ENCODE data around the gene GGT5.

Gene GGT5

DNA sequence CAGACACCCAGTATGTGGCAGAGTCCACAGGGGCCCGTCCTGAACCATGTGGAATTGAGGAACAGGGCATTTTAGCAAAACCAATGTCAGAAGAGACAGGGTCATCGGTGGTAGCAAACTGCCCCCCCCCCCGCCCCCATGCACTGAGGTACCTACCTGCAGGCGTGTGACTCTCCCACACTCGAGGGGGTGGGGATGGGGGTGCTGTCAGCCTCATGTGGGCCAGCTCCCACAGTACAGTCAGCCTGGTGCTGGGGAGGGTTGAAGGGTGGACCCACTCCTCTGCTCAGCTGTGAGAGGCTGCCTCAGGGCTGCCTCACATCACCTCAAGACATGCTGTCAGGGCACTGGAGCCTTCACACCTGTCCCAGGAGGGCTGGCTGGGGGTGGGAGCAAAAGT lies 74.2 kb downstream of the GGT5 start:
- TF ChIP-seq, protein P1, sequence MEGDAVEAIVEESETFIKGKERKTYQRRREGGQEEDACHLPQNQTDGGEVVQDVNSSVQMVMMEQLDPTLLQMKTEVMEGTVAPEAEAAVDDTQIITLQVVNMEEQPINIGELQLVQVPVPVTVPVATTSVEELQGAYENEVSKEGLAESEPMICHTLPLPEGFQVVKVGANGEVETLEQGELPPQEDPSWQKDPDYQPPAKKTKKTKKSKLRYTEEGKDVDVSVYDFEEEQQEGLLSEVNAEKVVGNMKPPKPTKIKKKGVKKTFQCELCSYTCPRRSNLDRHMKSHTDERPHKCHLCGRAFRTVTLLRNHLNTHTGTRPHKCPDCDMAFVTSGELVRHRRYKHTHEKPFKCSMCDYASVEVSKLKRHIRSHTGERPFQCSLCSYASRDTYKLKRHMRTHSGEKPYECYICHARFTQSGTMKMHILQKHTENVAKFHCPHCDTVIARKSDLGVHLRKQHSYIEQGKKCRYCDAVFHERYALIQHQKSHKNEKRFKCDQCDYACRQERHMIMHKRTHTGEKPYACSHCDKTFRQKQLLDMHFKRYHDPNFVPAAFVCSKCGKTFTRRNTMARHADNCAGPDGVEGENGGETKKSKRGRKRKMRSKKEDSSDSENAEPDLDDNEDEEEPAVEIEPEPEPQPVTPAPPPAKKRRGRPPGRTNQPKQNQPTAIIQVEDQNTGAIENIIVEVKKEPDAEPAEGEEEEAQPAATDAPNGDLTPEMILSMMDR (IDR thresholded peaks at IDR 0.05; ENCODE audit: control insufficient read depth, extremely low read depth, insufficient read depth): no peak
- DNase-seq (ENCODE audit: low read depth): no peak
- no peak overlapping the region for H3K4me3 ChIP-seq (ENCODE audit: low read depth, low read length)

DNA sequence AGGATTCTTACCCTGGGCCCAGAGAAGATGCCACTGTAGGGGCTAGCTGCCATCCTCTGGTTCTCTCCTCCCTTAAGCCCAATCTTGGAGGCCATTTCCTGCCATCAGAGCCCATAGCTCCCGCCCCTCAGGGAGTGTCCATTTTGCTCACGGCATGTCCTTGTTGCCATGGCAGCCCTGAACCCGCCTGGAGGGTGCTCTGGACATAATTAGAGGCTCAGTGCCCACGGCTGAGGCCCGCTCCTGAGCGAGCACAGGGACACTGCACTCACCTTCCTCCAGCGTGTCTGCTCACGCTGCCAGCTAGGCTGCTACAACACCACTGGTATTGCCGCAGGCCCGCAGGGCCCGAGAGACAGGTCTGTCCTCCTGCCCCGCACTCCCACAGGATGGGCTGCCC lies 74.7 kb downstream of the GGT5 start:
- no peak overlapping the region for H3K4me3 ChIP-seq (ENCODE audit: low read depth, low read length)
- DNase-seq (ENCODE audit: low read depth): no peak

More for the DNA sequence above, 74.7 kb downstream of the GGT5 start:
- TF ChIP-seq, protein P1 (IDR thresholded peaks at IDR 0.05; ENCODE audit: control insufficient read depth, extremely low read depth, insufficient read depth): no peak

Measured in LNCaP clone FGC (cell line).